Measurements from ENCODE around the gene EIF4B. TPM values are rescaled to one million over a fixed set of nuclear protein-coding genes. Genes with fewer than 3 reads are reported as not detected.

The EIF4B gene
- total and polyA plus RNA-seq, 2 experiments from 2014 or later = 141 to 584 TPM

DNA sequence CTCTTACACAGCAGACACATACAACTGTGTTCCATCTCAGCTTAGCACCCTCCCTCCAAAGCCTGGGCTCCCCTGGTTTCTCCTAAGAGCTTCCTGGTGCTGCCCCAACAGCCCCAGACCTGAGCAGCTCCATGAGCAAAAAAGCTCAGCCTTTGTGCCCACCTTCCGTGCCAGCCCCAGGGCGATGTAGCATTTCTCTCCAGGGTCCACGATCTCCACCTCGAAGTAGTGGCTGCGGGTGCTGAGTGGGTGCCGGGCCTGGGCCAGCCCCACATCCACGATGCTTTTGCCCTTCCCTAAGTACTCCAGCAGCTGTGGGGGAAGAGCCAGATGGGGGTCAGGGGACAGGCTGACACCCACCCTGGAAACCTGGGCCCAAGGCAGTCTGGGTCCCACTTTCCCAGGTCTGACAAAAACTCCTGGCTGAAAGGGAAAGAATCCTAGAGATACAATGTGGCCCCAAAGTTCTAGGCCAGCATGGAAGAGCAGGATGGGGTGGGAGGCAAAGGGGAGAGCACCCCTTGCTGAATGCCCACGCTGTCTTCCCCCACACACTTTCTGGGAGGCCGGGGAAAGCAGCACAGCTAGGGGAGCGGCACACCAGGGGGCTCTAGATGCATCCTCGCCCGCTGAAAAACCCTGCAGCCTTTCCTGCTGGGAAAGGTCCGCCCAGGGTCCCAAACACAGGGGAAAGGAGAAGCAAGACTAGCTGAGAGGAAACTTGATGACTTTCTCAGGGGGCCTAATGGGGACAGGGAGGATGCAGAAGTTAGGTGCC, 61.9 kb downstream of the EIF4B start:
- peaks cover 17% of the 10 kb centered on the region for H3K27me3 Mint-ChIP-seq (ENCODE audit: insufficient read depth, low read depth, poor library complexity)
- no peak for DNase-seq (ENCODE audit: low spot score)

More for the DNA sequence above, 61.9 kb downstream of the EIF4B start:
- TF ChIP-seq EZH2phosphoT487 (IDR thresholded peaks at IDR 0.05; ENCODE audit: unreplicated experiment) = no peak
- no peak for TF ChIP-seq STAT1 (IDR thresholded peaks at IDR 0.05; ENCODE audit: unreplicated experiment)
- no peak for TF ChIP-seq ZNF462 (CRISPR knock-in tag; IDR thresholded peaks at IDR 0.05)
- no peaks in the 10 kb centered on the region for H3K9me2 ChIP-seq (ENCODE audit: insufficient read depth)
- ATAC-seq = no peak
- Mint-ChIP-seq H3K4me3 (no peak overlapping the region), H3K4me1 (peaks cover 48% of the 10 kb centered on the region), H3K9me3 (no peaks in the 10 kb centered on the region), H3K36me3 (ENCODE audit: low read depth) (peaks cover 8% of the 10 kb centered on the region), H3K27ac (no peak overlapping the region)
- H3K27ac ChIP-seq (ENCODE audit: low read depth) = no peak overlapping the region
- H3K4me3 ChIP-seq = no peak overlapping the region
- no peaks in the 10 kb centered on the region; the same call in 1 of the 2 replicates for H3K36me3 ChIP-seq (ENCODE audit: insufficient read depth)
- H3K4me2 ChIP-seq = no peak overlapping the region
- no peaks in the 10 kb centered on the region for H4K20me1 ChIP-seq (replicated peaks; ENCODE audit: insufficient read depth)
- 0 out of 2 replicates have a peak, but pooled peaks cover 3% of the 10 kb centered on the region for H3K27me3 ChIP-seq (ENCODE audit: insufficient read depth)
- H3F3A ChIP-seq (replicated peaks; ENCODE audit: low read depth) = no peaks in the 10 kb centered on the region
- no peak overlapping the region for H2AFZ ChIP-seq
- H3K4me1 ChIP-seq (ENCODE audit: insufficient read depth) = peaks cover 23% of the 10 kb centered on the region
- H3K79me2 ChIP-seq (replicated peaks; ENCODE audit: insufficient read depth) = no peaks in the 10 kb centered on the region
